GM12801 (cell line): ENCODE results near the gene CYTH1.

ENCODE experiments used
- CTCF ChIP-seq: IDR thresholded peaks from one replicate; pipeline ENCODE4 v1.5.1; 2011; ENCODE audit warnings: control low read depth; ENCODE audit not compliant: insufficient read length; ENCODE audit errors: extremely low read depth

The CYTH1 gene

GRCh38 chr17:78818152-78818846, 36.2 kb upstream of the CYTH1 start:
- TF ChIP-seq CTCF = no peak

- TF ChIP-seq CTCF = no peak
These were observed 35.0 kb upstream of the CYTH1 start for GRCh38 chr17:78817123-78817522.

GRCh38 chr17:78815696-78816095, 33.6 kb upstream of the CYTH1 start:
- TF ChIP-seq CTCF = no peak

- no peak for TF ChIP-seq CTCF
These were observed 30.8 kb upstream of the CYTH1 start for GRCh38 chr17:78812855-78813254.

- no peak for TF ChIP-seq CTCF
These were observed 26.1 kb upstream of the CYTH1 start for GRCh38 chr17:78808163-78808562.

- TF ChIP-seq CTCF = no peak
These were observed 24.4 kb upstream of the CYTH1 start for GRCh38 chr17:78806451-78806850.

- TF ChIP-seq CTCF = no peak
These were observed 23.2 kb upstream of the CYTH1 start for GRCh38 chr17:78805301-78805700.
